ENCODE measurements around the gene STARD13. TPM values are rescaled to one million over a fixed set of nuclear protein-coding genes. Genes with fewer than 3 reads are reported as not detected.

STARD13 gene
- total RNA-seq, 1 experiment from 2014 or later, result 9.1 TPM

DNA sequence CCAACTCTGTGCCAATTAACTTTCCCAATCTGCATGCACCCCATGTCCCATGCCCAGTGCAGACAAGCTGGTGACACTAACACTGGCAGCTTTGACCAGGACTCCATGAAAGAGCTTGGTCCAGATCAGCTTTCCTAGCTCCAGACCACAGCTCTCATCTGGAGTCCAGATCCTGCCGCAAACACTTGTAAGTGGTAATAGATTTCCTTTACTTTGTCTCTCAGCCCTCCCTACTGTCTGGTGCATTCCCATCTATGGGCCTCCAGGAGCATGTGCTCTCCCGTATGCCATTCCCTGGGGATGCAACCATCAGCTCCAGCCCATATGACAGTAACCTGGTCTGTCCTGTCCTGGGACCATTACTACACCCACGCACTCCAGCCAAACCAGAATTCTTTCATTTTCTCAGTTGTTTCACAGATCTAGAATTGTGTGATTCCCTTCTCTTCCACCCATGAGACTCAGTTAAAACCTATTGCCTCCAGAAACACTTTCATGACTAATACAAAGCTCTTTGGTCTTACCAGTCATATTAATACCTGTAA lies 4.9 kb upstream of the STARD13 start:
- no peak overlapping the region for H3K4me3 Mint-ChIP-seq (ENCODE audit: unreplicated experiment)
- peaks cover 11% of the 10 kb centered on the region for H3K4me1 Mint-ChIP-seq (ENCODE audit: low read depth, unreplicated experiment)
- no peak overlapping the region for H3K4me3 ChIP-seq (ENCODE audit: low read depth, low read length)
- no peak overlapping the region for H3K27ac Mint-ChIP-seq (ENCODE audit: unreplicated experiment)
- H3K36me3 Mint-ChIP-seq (ENCODE audit: insufficient read depth, unreplicated experiment), result peaks cover 8% of the 10 kb centered on the region
- 0 out of 2 replicates have a peak, but pooled peaks cover 6% of the 10 kb centered on the region for H3K4me1 ChIP-seq
- TF ChIP-seq, protein P1, sequence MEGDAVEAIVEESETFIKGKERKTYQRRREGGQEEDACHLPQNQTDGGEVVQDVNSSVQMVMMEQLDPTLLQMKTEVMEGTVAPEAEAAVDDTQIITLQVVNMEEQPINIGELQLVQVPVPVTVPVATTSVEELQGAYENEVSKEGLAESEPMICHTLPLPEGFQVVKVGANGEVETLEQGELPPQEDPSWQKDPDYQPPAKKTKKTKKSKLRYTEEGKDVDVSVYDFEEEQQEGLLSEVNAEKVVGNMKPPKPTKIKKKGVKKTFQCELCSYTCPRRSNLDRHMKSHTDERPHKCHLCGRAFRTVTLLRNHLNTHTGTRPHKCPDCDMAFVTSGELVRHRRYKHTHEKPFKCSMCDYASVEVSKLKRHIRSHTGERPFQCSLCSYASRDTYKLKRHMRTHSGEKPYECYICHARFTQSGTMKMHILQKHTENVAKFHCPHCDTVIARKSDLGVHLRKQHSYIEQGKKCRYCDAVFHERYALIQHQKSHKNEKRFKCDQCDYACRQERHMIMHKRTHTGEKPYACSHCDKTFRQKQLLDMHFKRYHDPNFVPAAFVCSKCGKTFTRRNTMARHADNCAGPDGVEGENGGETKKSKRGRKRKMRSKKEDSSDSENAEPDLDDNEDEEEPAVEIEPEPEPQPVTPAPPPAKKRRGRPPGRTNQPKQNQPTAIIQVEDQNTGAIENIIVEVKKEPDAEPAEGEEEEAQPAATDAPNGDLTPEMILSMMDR (IDR thresholded peaks at IDR 0.05; ENCODE audit: insufficient read depth in 1 of 2, low read depth in 1 of 2, low read length in 1 of 2, severe bottlenecking in 1 of 2, unreplicated experiment in 1 of 2), result no peak
- no peaks in the 10 kb centered on the region for H3K36me3 ChIP-seq (ENCODE audit: control insufficient read depth, insufficient read depth, low read length)
- DNase-seq, result no peak
- H3K27me3 ChIP-seq (replicated peaks; ENCODE audit: control insufficient read depth, insufficient read depth, low read length), result no peaks in the 10 kb centered on the region
- peaks cover 10% of the 10 kb centered on the region for H3K9me3 Mint-ChIP-seq (ENCODE audit: unreplicated experiment)
- BruUV-seq (replicated peaks), result no TSS peak
- no peaks in the 10 kb centered on the region for H3K27me3 Mint-ChIP-seq (ENCODE audit: insufficient read depth, unreplicated experiment)
- ChIA-PET POLR2A (no interaction called here), CTCF (interaction anchor here (0.6 kb wide), 1 partner anchor 64 kb away, joined by 3 read pairs; no protein-coding TSS in a partner anchor)
- H3K9me3 ChIP-seq, result no peaks in the 10 kb centered on the region
- intact Hi-C loops (cut with micrococcal nuclease; ENCODE audit: unreplicated experiment), result no loop called here

DNA sequence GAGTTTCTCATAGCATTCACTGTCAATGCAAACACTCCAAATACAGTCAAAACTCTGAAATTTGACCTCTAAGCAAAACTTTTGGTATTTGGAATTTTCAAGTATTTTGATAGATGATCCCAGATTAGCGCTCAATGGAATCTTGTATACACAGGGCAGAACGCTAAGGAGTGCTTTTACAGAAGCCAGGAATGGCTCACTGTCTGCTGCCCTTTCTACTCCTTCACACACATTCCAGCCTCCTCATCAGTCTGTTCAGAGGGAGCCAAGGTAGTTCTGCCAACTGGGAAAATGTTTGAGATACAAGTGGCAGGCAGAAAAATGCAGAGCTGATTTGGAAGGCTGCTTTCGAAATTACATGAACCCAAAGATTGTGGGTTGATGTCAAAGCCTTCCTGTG lies 4.4 kb upstream of the STARD13 start:
- Histone ChIP-seq H3K27me3 (replicated peaks; ENCODE audit: control insufficient read depth, insufficient read depth, low read length) (no peaks in the 10 kb centered on the region), H3K4me3 (ENCODE audit: low read depth, low read length) (no peak overlapping the region), H3K9me3 (no peaks in the 10 kb centered on the region), H3K4me1 (0 out of 2 replicates have a peak, but pooled peaks cover 6% of the 10 kb centered on the region), H3K36me3 (ENCODE audit: control insufficient read depth, insufficient read depth, low read length) (no peaks in the 10 kb centered on the region)
- Mint-ChIP-seq H3K27me3 (ENCODE audit: insufficient read depth, unreplicated experiment) (no peaks in the 10 kb centered on the region), H3K36me3 (ENCODE audit: insufficient read depth, unreplicated experiment) (peaks cover 10% of the 10 kb centered on the region), H3K4me3 (ENCODE audit: unreplicated experiment) (no peak overlapping the region), H3K4me1 (ENCODE audit: low read depth, unreplicated experiment) (peaks cover 11% of the 10 kb centered on the region), H3K27ac (ENCODE audit: unreplicated experiment) (no peak overlapping the region), H3K9me3 (ENCODE audit: unreplicated experiment) (peaks cover 10% of the 10 kb centered on the region)
- CTCF ChIA-PET, result no interaction called here
- intact Hi-C loops (cut with micrococcal nuclease; ENCODE audit: unreplicated experiment), result no loop called here
- POLR2A ChIA-PET, result no interaction called here
- TF ChIP-seq, protein P1 (IDR thresholded peaks at IDR 0.05; ENCODE audit: insufficient read depth in 1 of 2, low read depth in 1 of 2, low read length in 1 of 2, severe bottlenecking in 1 of 2, unreplicated experiment in 1 of 2), result no peak
- no peak for DNase-seq
- BruUV-seq (replicated peaks), result no TSS peak

DNA sequence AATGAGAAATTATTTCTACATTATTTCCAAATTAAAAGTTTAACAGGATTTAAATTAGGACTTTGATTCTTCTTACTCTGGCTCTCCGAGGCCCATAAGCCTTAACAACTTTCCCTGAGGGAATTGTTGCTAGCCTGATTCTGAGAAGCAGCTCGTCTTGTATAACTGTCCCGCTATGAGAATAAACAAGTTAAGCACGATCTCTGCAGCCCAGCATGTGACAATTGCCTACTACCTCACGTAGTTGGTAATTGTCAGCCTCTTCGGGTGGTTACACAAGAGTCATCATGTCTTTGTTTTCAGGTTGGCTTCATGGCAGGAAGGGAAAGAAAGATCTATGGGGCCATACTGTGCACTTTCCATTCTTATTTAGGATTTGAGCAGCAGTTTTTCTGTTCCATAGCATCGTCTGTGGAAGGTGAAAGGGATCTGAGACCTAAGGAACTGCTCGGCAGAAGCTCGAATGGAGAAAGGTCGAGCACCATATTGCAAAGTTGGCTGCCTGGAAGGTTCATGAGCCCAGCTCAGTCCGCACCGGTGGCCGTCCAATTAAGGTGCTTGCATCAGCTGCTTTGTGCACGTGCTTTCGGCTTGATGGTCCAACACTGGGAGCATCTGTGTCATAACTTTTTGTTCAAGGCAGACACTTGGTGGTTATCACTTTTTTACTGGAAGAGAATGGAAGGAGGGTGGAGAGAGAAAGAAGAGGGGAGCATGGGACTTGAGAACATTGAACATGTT lies 1.8 kb upstream of the STARD13 start:
- no peaks in the 10 kb centered on the region for H3K27me3 ChIP-seq (replicated peaks; ENCODE audit: control insufficient read depth, insufficient read depth, low read length)
- no peak for DNase-seq
- no peaks in the 10 kb centered on the region for H3K27me3 Mint-ChIP-seq (ENCODE audit: insufficient read depth, unreplicated experiment)
- no peak overlapping the region for H3K4me3 ChIP-seq (ENCODE audit: low read depth, low read length)
- peaks cover 10% of the 10 kb centered on the region for H3K36me3 Mint-ChIP-seq (ENCODE audit: insufficient read depth, unreplicated experiment)
- H3K27ac Mint-ChIP-seq (ENCODE audit: unreplicated experiment), result no peak overlapping the region
- H3K4me3 Mint-ChIP-seq (ENCODE audit: unreplicated experiment), result no peak overlapping the region
- peaks cover 11% of the 10 kb centered on the region for H3K4me1 Mint-ChIP-seq (ENCODE audit: low read depth, unreplicated experiment)
- POLR2A ChIA-PET, result no interaction called here
- CTCF ChIA-PET, result no interaction called here
- TF ChIP-seq, protein P1 (IDR thresholded peaks at IDR 0.05; ENCODE audit: insufficient read depth in 1 of 2, low read depth in 1 of 2, low read length in 1 of 2, severe bottlenecking in 1 of 2, unreplicated experiment in 1 of 2), result no peak
- H3K9me3 Mint-ChIP-seq (ENCODE audit: unreplicated experiment), result no peaks in the 10 kb centered on the region
- no TSS peak for BruUV-seq (replicated peaks)
- no peaks in the 10 kb centered on the region for H3K9me3 ChIP-seq
- peaks cover 6% of the 10 kb centered on the region; the same call in 1 of the 2 replicates for H3K4me1 ChIP-seq
- H3K36me3 ChIP-seq (ENCODE audit: control insufficient read depth, insufficient read depth, low read length), result no peaks in the 10 kb centered on the region
- intact Hi-C loops (cut with micrococcal nuclease; ENCODE audit: unreplicated experiment), result no loop called here

All from Caco-2 (cell line).